ENCODE results near the gene OR12D3.
"Not testable (repeated sequence)": the region's sequence is repeated elsewhere in the genome, so short reads cannot be mapped to it uniquely, and the experiment has no call there.

OR12D3 gene, protein sequence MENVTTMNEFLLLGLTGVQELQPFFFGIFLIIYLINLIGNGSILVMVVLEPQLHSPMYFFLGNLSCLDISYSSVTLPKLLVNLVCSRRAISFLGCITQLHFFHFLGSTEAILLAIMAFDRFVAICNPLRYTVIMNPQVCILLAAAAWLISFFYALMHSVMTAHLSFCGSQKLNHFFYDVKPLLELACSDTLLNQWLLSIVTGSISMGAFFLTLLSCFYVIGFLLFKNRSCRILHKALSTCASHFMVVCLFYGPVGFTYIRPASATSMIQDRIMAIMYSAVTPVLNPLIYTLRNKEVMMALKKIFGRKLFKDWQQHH

DNA sequence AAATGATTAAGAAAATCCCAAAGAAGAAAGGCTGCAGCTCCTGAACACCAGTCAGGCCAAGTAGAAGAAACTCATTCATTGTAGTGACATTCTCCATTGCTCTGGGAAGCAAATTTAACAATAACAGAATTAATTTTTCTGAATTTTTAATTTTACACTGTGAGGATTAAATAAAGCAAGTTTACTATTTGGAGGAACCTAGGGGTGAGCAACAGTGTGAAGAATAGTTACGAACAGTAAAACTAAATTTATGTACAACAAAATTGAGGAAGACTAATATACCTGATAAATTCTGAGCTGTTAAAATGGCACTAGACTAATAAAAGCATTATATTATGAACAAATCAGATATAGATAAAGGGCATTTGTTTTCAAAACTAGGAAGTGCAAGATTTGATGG is at the start of gene OR12D3:
Gene OR12D3, minus strand, starts transcription at position 101 of the 400 bp plus-strand sequence. Its CDS starts 4 bp downstream, at position 97.
- no peak for DNase-seq

DNA sequence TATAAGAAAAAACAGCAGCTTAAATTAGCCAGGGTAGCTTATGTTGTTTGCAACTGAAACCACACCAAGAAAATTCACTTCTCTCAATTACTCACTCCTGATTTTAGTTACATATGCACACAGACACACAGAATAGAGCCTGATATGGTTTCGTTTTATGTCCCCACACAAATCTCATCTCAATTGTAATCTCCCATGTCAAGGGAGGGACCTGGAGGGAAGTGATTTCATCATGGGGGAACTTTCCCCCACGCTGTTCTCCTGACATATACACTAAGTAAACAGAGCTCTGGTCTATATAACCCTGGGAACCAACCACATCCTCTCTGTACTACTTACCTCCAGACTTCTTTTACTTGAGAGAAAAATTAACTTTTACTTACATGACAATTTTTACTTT is 49.5 kb upstream of the OR12D3 start:
- no peak for DNase-seq

DNA sequence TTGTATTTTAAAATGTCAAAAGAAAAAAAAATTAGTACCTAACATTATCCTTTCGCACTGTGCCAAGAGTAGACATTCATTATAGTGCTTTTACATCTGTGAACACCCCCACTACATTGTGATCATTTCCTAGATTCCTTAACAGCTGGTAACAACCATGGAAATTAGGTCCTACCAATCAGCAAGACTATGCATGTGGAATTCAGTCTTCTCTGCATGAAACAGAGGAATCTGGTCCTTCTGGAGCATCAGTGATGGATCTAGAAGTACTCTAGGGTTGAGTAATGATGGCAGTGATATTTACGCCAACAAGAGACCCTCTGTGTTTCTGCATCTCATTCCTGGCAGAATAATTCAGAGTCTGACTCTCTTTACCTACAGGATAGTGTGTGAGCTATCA is 49.1 kb upstream of the OR12D3 start:
- DNase-seq, result no peak

DNA sequence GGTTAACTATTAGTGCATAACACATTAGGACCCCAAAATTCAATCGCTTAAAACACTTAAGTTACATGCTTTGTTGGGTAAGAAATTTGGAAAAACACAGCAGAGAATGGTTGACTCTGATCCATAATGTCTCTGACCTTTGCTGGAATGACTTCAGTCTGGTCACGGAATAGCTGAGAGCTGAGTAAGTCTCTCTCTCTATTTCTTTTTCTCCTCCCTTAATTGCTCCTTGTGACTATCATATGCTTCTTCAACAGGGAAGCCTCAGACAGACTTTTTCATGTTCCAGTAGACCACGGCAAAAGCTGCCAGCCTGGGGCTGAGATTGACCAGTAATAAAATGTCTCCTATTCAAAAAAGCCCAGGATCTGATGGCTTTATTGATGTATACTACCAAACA is 44.4 kb upstream of the OR12D3 start:
- no peak for DNase-seq

DNA sequence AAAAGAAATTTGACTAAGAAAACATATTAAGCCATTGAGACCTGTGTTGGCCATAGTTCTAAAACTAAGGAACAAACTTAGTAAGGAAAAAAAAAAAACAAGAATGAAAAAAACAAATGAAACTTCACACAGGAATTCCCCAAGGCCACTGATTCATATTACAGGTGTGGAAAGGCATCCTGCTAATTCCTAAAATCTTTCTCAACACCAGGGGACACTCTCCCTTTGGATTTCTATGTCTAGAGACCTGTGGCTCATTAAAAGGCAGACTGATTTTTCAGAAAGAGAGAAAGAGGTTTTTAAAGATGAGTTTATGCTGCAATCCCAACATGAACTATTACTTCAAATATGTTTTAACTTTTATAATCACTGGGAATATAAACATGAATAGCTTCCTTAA is 39.5 kb upstream of the OR12D3 start, which contains the start of gene OR12D1:
Gene OR12D1, plus strand, starts transcription at position 341 of the 400 bp plus-strand sequence.
- no peak for DNase-seq

DNA sequence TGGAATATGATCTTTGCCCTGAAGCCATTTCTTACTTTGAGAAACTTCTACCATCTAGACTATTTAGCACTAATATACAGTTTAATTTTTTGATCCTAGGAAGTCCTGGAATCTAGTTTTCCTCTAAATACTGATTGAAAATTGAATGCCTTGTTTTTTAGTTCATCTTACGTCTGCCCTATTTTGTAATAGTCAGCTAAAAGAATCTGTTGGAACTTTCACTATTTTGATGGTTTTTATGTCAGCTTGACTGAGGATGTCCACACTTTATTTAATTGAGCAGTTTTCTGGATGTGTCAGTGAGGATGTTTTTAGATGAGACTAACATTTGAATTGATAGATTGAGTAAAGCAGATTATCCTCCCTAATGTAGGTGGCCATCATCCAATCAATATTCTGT is 28.7 kb upstream of the OR12D3 start:
- no peak for DNase-seq

DNA sequence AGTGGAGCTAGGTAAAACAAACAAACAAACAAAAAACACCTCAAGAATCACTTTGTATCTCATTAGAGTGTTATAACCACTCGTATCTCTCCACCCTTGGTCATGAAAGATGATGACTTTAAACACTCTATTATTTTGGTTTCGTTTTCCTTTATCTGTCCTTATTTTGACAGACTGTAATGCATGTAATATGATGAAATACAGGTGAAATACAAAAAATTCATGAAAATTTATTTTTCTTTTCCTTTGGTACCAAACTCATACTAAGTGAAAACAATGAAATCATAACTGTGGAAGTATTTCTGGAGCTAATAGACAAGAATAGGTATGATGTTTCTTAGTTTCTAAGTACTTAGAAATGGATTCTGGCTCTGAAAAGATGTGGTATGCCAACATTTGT is 24.4 kb upstream of the OR12D3 start:
- DNase-seq, result no peak

DNA sequence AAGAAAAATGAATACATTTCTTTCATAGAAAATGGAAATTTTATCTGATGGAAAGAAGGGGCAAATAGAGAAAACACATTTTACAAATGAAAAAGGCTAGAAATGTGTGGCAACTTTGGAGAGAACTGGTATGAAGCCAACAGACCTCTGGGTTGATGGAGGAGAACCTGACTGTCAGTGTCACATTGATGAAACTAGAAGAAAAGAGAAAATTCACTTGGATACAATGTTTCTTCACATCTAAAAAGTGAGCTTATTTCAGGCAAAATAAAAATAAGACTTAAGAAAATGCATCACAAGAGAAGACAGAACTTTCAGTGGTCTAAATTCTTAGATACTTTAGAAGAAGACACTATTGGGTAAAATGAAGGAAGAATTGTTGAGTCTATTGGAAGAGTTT is 20.2 kb upstream of the OR12D3 start, which contains the start of gene OR12D2:
Gene OR12D2, plus strand, starts transcription at position 301 of the 400 bp plus-strand sequence. CDS start 1,069 bp downstream, outside the sequence.
- no peak for DNase-seq

DNA sequence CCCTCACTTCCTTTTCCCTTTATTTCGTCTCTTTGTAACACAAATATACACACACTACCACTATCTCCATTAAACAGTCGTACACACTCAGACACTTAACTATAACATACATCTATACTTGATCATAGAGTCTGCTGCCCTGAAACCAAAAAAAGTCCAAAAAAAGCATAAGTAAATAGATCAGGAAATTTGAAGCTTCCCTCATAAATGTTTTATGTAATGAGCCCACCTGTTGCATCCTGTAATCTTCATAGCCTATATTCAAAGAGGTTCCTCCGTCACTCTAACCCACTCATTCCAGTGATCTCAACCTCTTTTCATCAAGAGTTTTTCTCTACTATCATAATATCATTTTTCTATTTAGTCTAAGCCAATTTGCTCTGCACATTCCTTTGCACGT is 13.4 kb upstream of the OR12D3 start:
- no peak for DNase-seq

DNA sequence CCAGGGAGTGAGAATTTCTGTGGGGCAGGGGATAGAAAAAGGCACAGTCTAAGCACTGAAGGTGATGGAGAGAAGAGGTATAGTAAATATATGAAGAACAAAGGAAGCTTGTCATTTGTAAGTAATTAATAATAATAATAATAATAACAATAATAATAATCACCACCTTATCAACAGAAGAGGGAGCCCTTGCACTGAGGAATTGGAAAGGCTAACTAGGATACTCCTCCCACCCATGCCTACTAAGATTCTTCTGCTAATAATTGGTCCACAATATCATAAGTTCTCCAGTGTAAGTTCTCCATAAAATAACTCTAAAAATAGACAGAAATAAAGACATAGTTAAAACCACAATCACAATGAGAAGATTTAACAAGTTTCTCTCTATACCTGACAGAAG is 912 bp upstream of the OR12D3 start:
- no peak for DNase-seq

DNA sequence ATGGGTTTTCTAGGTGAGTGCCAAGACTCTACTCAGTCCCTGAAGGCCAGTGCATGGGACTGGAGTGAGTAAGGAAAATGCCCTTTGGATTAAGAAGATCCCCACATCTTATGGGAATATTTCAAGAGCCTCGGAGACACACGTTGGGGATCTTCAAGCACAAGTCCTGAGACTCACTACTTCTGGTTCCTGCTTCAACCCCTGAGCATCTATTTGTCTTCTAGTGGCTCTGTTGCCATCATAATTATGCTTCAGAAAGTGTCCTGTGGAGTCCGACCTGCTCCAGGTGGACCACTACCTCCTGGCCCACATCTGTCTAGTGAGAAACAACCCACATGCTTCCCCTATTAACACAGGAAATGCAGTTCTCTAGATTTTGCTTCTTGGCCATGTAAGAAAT is 6.3 kb downstream of the OR12D3 start, which contains the start of gene OR5V1:
Gene OR5V1, minus strand, starts transcription at position 101 of the 400 bp plus-strand sequence. CDS start 12,670 bp downstream, outside the sequence.
- DNase-seq, result no peak

DNA sequence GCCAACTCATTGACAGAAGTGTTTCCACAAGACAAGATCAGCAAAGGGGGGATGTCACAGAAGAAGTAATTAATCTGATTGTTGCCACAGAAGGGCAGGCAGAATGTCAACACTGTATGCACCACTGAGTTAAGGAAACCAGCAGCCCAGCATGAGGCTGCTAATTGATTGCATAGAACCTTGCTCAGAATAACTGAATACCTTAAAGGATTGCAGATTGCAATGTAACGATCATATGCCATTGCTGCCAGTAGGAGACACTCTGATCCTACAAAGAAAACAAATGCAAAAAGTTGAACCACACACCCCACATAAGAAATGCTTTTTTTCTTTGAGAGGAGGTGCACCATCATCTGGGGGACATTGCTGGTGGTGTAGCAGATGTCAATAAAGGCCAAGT is 19.5 kb downstream of the OR12D3 start:
- DNase-seq, result no peak

DNA sequence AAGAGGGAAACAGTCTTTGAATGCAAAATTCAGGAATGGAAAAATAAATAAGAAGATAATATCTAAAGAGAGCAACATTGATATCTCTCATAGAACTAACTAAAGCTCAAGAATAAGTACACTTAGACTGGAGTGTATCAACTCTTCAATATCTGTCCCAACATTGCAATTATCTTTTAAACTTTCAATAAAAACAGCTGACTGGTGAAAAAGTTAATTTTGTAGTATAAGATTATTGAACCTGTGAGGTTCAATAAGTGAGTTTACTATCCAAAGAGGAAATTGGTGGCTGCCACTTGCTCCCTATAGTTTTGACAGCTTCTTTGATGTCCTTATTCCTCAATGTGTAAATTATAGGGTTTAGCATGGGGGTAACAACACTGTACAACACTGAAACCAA is 20.1 kb downstream of the OR12D3 start:
- DNase-seq, result no peak

DNA sequence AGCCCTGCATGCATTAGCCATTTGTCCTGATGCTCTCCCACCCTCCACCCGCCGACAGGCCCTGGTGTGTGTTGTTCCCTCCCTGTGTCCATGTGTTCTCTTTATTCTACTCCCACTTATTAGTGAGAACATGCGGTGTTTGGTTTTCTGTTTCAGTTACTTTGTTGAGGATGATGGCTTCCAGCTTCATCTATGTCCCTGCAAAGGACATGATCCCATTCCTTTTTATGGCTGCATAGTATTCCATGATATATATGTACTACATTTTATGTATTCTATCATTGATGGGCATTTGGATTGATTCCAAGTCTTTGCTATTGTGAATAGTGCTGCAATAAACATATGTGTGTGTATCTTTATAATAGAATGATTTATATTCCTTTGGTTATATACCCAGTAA is 25.7 kb downstream of the OR12D3 start:
- not testable (repeated sequence) for DNase-seq

DNA sequence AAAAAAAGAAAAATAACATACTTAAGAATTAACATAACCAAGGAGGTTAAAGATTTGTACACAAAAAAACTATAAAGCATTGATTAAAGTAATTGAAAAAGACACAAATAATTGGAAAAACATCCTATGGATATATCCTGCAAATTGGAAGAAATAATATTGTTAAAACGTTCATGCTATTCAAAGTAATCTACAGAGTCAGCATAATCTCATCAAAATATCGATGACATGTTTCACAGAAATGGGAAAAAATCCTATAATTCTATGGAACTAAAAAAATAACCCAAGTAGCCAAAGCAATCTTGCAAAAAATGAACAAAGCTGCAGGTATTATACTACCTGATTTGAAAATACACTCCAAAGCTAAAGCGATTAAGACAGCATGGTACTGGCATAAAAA is 29.7 kb downstream of the OR12D3 start:
- DNase-seq, result no peak

DNA sequence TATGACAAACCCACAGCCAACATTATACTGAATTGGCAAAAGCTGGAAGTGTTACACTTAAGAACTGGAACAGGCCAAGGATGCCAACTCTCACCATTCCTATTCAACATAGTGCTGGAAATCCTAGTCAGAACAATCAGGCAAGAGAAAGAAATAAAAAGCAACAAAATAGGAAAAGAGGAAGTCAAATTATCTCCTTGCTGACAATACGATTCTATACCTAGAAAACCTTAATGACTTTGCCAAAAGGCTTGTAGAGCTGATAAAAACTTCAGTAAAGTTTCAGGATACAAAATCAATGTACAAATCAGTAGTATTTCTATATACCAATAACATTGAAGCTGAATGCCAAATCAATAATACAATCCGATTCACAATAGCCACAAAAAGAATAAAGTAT is 38.8 kb downstream of the OR12D3 start:
- no peak for DNase-seq

DNA sequence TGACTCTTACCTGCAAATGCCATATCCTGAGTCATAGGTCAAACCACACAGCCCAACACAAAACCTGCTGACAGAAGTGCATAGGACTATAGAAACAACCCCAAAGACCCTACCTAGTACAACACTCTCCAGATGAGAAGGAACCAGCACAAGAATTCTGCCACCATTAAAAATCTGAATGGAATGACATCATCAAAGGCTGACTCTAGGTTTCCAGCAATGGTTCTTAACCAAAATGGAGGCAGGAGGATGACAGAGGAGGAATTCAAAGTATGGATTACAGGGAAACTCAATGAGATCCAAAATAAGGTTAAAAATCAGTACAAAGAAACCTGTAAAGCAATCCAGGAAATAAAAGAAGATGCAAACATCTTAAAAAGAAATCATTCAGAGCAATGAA is 42.4 kb downstream of the OR12D3 start:
- DNase-seq, result no peak

DNA sequence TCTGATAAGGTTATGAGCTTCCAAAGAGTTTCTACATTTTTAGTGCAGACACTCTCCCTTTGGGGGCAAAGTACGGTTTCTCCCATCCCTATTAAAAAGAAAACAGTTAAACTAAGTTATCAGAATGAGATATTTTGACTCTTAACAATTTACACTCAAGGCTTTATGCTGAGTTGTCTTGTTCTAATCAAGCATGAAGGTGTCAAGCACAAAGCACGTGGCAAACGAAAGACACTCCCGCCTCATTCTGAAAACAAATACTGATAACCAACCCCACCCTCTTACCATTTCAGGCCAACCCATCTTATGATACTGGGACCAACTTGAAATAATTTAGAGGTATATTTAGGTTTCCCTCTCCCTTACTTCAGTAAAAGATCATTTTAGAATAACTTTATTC is 49.3 kb downstream of the OR12D3 start:
- DNase-seq, result no peak
